ENCODE results near the gene KLHL36. TPM values are rescaled to one million over a fixed set of nuclear protein-coding genes. Genes with fewer than 3 reads are reported as not detected.

The KLHL36 gene
- total RNA-seq, 2 experiments from 2014 or later = 58.9 to 66.1 TPM

DNA sequence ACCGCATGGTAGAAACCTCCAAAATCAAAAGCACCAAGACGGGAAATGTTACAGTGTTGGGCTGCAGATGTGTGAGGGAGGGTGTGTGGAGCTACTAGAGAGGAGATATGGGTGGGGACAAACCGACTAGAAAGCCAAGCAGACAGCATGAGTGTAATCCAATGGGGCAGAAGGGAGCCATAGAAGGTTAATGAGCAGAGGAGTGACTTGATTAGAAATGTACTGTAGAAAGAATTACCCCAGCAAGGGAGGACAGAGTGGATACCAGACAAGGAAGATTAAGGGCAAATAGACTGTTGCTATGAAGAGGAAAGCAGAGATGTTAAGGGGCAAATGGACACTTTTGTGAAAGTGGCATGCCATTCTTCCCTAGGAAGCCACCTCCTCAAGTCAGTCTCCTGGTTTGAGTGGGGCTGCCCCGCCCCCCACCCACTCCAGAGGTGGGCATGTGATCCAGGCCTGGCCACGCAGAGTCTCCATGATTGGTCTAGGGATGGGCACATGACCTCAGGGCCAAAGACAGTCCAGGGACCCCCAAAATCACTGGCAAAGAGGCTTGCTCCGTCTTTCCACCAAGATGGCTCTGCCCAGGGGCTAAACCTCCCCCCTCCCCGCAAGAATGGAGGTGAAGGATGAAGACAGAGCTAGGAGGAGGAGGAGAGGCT, 34.8 kb upstream of the KLHL36 start:
- Histone ChIP-seq H4K20me1 (ENCODE audit: insufficient read depth, low read length) (peaks cover 20% of the 10 kb centered on the region), H3K4me2 (ENCODE audit: low read length) (no peak overlapping the region), H3K9me2 (ENCODE audit: insufficient read depth, low read length) (no peaks in the 10 kb centered on the region), H3K4me3 (ENCODE audit: low read depth, low read length, poor library complexity, severe bottlenecking) (no peak overlapping the region), H3K79me2 (ENCODE audit: insufficient read depth, low read depth, low read length) (peaks cover 82% of the 10 kb centered on the region), H3K27ac (ENCODE audit: low read depth, low read length, poor library complexity, severe bottlenecking) (no peak overlapping the region), H2AFZ (ENCODE audit: low read length) (no peak overlapping the region), H3K4me1 (ENCODE audit: insufficient read depth, low read length, poor library complexity, severe bottlenecking) (peaks cover 51% of the 10 kb centered on the region), H3K36me3 (ENCODE audit: insufficient read depth, low read length) (peaks cover 73% of the 10 kb centered on the region), H3K9me3 (ENCODE audit: low read length) (peaks cover 5% of the 10 kb centered on the region; the same call in 1 of the 2 replicates)
- POLR2A ChIA-PET = interaction anchor here (3.5 to 7.2 kb wide), 2 partner anchors 15 to 21 kb away, joined by 12 to 50 read pairs; no protein-coding TSS in a partner anchor
- DNase-seq (ENCODE audit: low spot score) = no peak
- intact Hi-C loops (cut with micrococcal nuclease; ENCODE audit: unreplicated experiment) = no loop called here
- no peak for TF ChIP-seq EZH2phosphoT487 (IDR thresholded peaks at IDR 0.05; ENCODE audit: borderline replicate concordance, low read depth, low read length)
- TF ChIP-seq, protein P1, sequence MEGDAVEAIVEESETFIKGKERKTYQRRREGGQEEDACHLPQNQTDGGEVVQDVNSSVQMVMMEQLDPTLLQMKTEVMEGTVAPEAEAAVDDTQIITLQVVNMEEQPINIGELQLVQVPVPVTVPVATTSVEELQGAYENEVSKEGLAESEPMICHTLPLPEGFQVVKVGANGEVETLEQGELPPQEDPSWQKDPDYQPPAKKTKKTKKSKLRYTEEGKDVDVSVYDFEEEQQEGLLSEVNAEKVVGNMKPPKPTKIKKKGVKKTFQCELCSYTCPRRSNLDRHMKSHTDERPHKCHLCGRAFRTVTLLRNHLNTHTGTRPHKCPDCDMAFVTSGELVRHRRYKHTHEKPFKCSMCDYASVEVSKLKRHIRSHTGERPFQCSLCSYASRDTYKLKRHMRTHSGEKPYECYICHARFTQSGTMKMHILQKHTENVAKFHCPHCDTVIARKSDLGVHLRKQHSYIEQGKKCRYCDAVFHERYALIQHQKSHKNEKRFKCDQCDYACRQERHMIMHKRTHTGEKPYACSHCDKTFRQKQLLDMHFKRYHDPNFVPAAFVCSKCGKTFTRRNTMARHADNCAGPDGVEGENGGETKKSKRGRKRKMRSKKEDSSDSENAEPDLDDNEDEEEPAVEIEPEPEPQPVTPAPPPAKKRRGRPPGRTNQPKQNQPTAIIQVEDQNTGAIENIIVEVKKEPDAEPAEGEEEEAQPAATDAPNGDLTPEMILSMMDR (conservative IDR thresholded peaks at IDR 0.05; ENCODE audit: low read length) = no peak
- CTCF ChIA-PET (ENCODE audit: unreplicated experiment) = no interaction called here
- no TSS peak for BruUV-seq (replicated peaks)

DNA sequence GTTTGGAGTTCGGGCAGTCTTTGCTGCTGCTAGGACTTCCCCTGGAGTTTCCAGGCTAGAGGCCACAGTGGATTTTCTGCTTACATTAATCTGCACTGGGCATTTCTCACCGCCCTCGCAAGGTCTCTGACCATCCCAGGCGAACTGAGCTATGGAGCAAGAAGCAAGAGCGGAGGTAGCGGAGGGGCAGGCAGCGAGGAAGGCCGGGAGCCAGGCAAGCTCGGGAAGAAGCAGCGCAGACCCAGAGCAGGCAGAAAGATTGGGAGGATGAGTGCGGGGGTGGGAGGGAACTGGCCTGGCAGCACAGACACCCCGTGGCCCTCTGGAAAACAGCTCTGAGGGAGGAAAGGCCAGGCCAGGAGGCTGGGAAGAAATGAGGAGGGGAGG, 34.2 kb upstream of the KLHL36 start:
- peaks cover 5% of the 10 kb centered on the region; the same call in 1 of the 2 replicates for H3K9me3 ChIP-seq (ENCODE audit: low read length)
- no peak for DNase-seq (ENCODE audit: low spot score)
- CTCF ChIA-PET (ENCODE audit: unreplicated experiment) = no interaction called here
- no peak overlapping the region for H2AFZ ChIP-seq (ENCODE audit: low read length)
- intact Hi-C loops (cut with micrococcal nuclease; ENCODE audit: unreplicated experiment) = no loop called here
- H3K4me1 ChIP-seq (ENCODE audit: insufficient read depth, low read length, poor library complexity, severe bottlenecking) = peaks cover 51% of the 10 kb centered on the region
- BruUV-seq (replicated peaks) = no TSS peak
- no peak for TF ChIP-seq EZH2phosphoT487 (IDR thresholded peaks at IDR 0.05; ENCODE audit: borderline replicate concordance, low read depth, low read length)
- TF ChIP-seq, protein P1 (conservative IDR thresholded peaks at IDR 0.05; ENCODE audit: low read length) = no peak
- POLR2A ChIA-PET = interaction anchor here (3.5 to 7.2 kb wide), 2 partner anchors 15 to 22 kb away, joined by 12 to 50 read pairs; no protein-coding TSS in a partner anchor
- H3K4me3 ChIP-seq (ENCODE audit: low read depth, low read length, poor library complexity, severe bottlenecking) = no peak overlapping the region
- peak overlapping the region; percentile 75; the same call in 1 of the 2 replicates for H3K4me2 ChIP-seq (ENCODE audit: low read length)
- H3K9me2 ChIP-seq (ENCODE audit: insufficient read depth, low read length) = no peaks in the 10 kb centered on the region
- no peak overlapping the region for H3K27ac ChIP-seq (ENCODE audit: low read depth, low read length, poor library complexity, severe bottlenecking)
- peaks cover 77% of the 10 kb centered on the region for H3K79me2 ChIP-seq (ENCODE audit: insufficient read depth, low read depth, low read length)
- peaks cover 20% of the 10 kb centered on the region for H4K20me1 ChIP-seq (ENCODE audit: insufficient read depth, low read length)
- H3K36me3 ChIP-seq (ENCODE audit: insufficient read depth, low read length) = peaks cover 70% of the 10 kb centered on the region

GRCh38 chr16:84614623-84614967, 33.7 kb upstream of the KLHL36 start:
- BruUV-seq (replicated peaks) = no TSS peak
- Histone ChIP-seq H2AFZ (ENCODE audit: low read length) (no peak overlapping the region), H3K4me3 (ENCODE audit: low read depth, low read length, poor library complexity, severe bottlenecking) (peak overlapping the region; percentile 99), H3K79me2 (ENCODE audit: insufficient read depth, low read depth, low read length) (peaks cover 71% of the 10 kb centered on the region), H4K20me1 (ENCODE audit: insufficient read depth, low read length) (peaks cover 20% of the 10 kb centered on the region), H3K4me2 (ENCODE audit: low read length) (peak overlapping the region; percentile 75), H3K9me3 (ENCODE audit: low read length) (peaks cover 5% of the 10 kb centered on the region; the same call in 1 of the 2 replicates), H3K4me1 (ENCODE audit: insufficient read depth, low read length, poor library complexity, severe bottlenecking) (peaks cover 51% of the 10 kb centered on the region), H3K27ac (ENCODE audit: low read depth, low read length, poor library complexity, severe bottlenecking) (peak overlapping the region; percentile 32), H3K9me2 (ENCODE audit: insufficient read depth, low read length) (no peaks in the 10 kb centered on the region), H3K36me3 (ENCODE audit: insufficient read depth, low read length) (peaks cover 65% of the 10 kb centered on the region)
- intact Hi-C loops (cut with micrococcal nuclease; ENCODE audit: unreplicated experiment) = no loop called here
- ChIA-PET CTCF (ENCODE audit: unreplicated experiment) (no interaction called here), POLR2A (interaction anchor here (3.5 to 7.2 kb wide), 2 partner anchors 16 to 23 kb away, joined by 12 to 50 read pairs; no protein-coding TSS in a partner anchor)
- DNase-seq (ENCODE audit: low spot score) = no peak
- TF ChIP-seq, protein P1 (conservative IDR thresholded peaks at IDR 0.05; ENCODE audit: low read length) = no peak
- no peak for TF ChIP-seq EZH2phosphoT487 (IDR thresholded peaks at IDR 0.05; ENCODE audit: borderline replicate concordance, low read depth, low read length)

Measured in OCI-LY7 (cell line).